Suprapubic skin (tissue), 4 donors: Measurements from ENCODE around the gene VSIR. TPM values are rescaled to one million over a fixed set of nuclear protein-coding genes. Genes with fewer than 3 reads are reported as not detected.

Experiments
- DNase-seq, 2 donors: peaks; one replicate each; pipeline ENCODE4 v3.0.0-alpha.2; 2019; ENCODE audit warnings: low spot score in 2 of 2
- H3K27ac ChIP-seq: fragments of 200-600 bp; sonication (generic); one replicate; pipeline ENCODE4 v1.5.1; 2019
- H3K27me3 ChIP-seq: fragments of 200-600 bp; sonication (generic); one replicate; pipeline ENCODE4 v1.5.1; 2019
- H3K36me3 ChIP-seq: fragments of 200-600 bp; sonication (generic); one replicate; pipeline ENCODE4 v1.5.1; 2019
- H3K4me1 ChIP-seq: fragments of 200-600 bp; sonication (generic); one replicate; pipeline ENCODE4 v1.5.1; 2019
- H3K4me3 ChIP-seq: fragments of 200-600 bp; sonication (generic); one replicate; pipeline ENCODE4 v1.5.1; 2019; ENCODE audit warnings: mild to moderate bottlenecking
- H3K9me3 ChIP-seq: fragments of 200-600 bp; sonication (generic); one replicate; pipeline ENCODE4 v1.5.1; 2019
- CTCF ChIP-seq, 2 donors: fragments of 200-600 bp in 1 of 2; fragments of 450-650 bp in 1 of 2; sonication (generic) in 1 of 2; IDR thresholded peaks; one replicate each; pipeline ENCODE4 v1.5.1; 2016 to 2019; ENCODE audit warnings: antibody characterized with exemption in 2 of 2, mild to moderate bottlenecking in 1 of 2, moderate library complexity in 1 of 2
- EP300 ChIP-seq: sonication (generic); formaldehyde crosslinking; IDR thresholded peaks from one replicate; pipeline ENCODE4 v1.6.1; 2017; ENCODE audit warnings: antibody characterized with exemption
- POLR2A ChIP-seq, 2 donors: fragments of 450-650 bp; IDR thresholded peaks; one replicate each; pipeline ENCODE4 v1.6.1; 2017; ENCODE audit warnings: antibody characterized with exemption in 2 of 2, mild to moderate bottlenecking in 2 of 2, moderate library complexity in 2 of 2
- POLR2AphosphoS5 ChIP-seq, 3 donors: sonication (generic); formaldehyde crosslinking; IDR thresholded peaks; one replicate each; pipeline ENCODE4 v1.6.1; 2017; ENCODE audit warnings: antibody characterized with exemption in 3 of 3
- WGBS: methylation state at CpG from one replicate; pipeline ENCODE4 v1.1.5; 2018; 5-methylcytosine and 5-hydroxymethylcytosine counted together
- total RNA-seq, 4 donors: library from RNA; depleted of rRNA; stranded (reverse); fragments of >200 nt; gene quantifications; one replicate each; pipeline ENCODE4 v1.1.0, GENCODE V29; 2016

The VSIR gene
- total RNA-seq, 4 donors from 2014 or later = 16.3 to 50.7 (median 33.6) TPM

- H3K9me3 ChIP-seq = no peaks in the 10 kb centered on the region
- WGBS = 79% methylated on average over 8 of the region's 8 CpGs
- no peak overlapping the region for H3K4me3 ChIP-seq
- no peaks in the 10 kb centered on the region for H3K27me3 ChIP-seq
- H3K4me1 ChIP-seq = peaks cover 75% of the 10 kb centered on the region
- no peak for DNase-seq
- TF ChIP-seq POLR2AphosphoS5 (IDR thresholded peaks at IDR 0.05) = no peak
- TF ChIP-seq CTCF (IDR thresholded peaks at IDR 0.05) = no peak
- H3K36me3 ChIP-seq = peaks cover 4% of the 10 kb centered on the region
- H3K27ac ChIP-seq = no peak overlapping the region
Observed at GRCh38 chr10:71744897-71745663, 28.2 kb downstream of the VSIR start.

GRCh38 chr10:71743866-71744265, 29.5 kb downstream of the VSIR start:
- no peaks in the 10 kb centered on the region for H3K27me3 ChIP-seq
- peaks cover 72% of the 10 kb centered on the region for H3K4me1 ChIP-seq
- 100% methylated on average over 1 of the region's 1 CpG for WGBS
- H3K27ac ChIP-seq = no peak overlapping the region
- H3K9me3 ChIP-seq = no peaks in the 10 kb centered on the region
- H3K4me3 ChIP-seq = no peak overlapping the region
- no peak for DNase-seq
- TF ChIP-seq POLR2A (IDR thresholded peaks at IDR 0.05) = no peak
- TF ChIP-seq EP300 = no peak
- TF ChIP-seq POLR2AphosphoS5 (IDR thresholded peaks at IDR 0.05) = no peak
- no peak for TF ChIP-seq CTCF (IDR thresholded peaks at IDR 0.05)
- H3K36me3 ChIP-seq = no peaks in the 10 kb centered on the region

GRCh38 chr10:71743089-71743838, 30.1 kb downstream of the VSIR start:
- 69% methylated on average over 4 of the region's 4 CpGs for WGBS
- no peak overlapping the region for H3K27ac ChIP-seq
- TF ChIP-seq EP300 (no peak), POLR2A (IDR thresholded peaks at IDR 0.05) (no peak), POLR2AphosphoS5 (IDR thresholded peaks at IDR 0.05) (no peak), CTCF (IDR thresholded peaks at IDR 0.05) (no peak)

GRCh38 chr10:71742301-71743088, 30.8 kb downstream of the VSIR start:
- DNase-seq = no peak
- peaks cover 68% of the 10 kb centered on the region for H3K4me1 ChIP-seq
- no peak overlapping the region for H3K27ac ChIP-seq
- H3K9me3 ChIP-seq = no peaks in the 10 kb centered on the region
- no peak overlapping the region for H3K4me3 ChIP-seq
- TF ChIP-seq CTCF (IDR thresholded peaks at IDR 0.05) (no peak), POLR2A (IDR thresholded peaks at IDR 0.05) (no peak), POLR2AphosphoS5 (IDR thresholded peaks at IDR 0.05) (no peak), EP300 (no peak)
- no peaks in the 10 kb centered on the region for H3K36me3 ChIP-seq
- 50% methylated on average over 8 of the region's 10 CpGs for WGBS
- no peaks in the 10 kb centered on the region for H3K27me3 ChIP-seq

More at GRCh38 chr10:71743089-71743838, 30.1 kb downstream of the VSIR start:
- H3K4me1 ChIP-seq = peaks cover 68% of the 10 kb centered on the region
- H3K4me3 ChIP-seq = no peak overlapping the region
- no peaks in the 10 kb centered on the region for H3K27me3 ChIP-seq
- no peak for DNase-seq
- no peaks in the 10 kb centered on the region for H3K9me3 ChIP-seq
- no peaks in the 10 kb centered on the region for H3K36me3 ChIP-seq
